ENCODE results near the gene ATP1A3.
A peak's percentile ranks its signal among the peaks of the same experiment; 100 is the strongest.

ATP1A3 gene

DNA sequence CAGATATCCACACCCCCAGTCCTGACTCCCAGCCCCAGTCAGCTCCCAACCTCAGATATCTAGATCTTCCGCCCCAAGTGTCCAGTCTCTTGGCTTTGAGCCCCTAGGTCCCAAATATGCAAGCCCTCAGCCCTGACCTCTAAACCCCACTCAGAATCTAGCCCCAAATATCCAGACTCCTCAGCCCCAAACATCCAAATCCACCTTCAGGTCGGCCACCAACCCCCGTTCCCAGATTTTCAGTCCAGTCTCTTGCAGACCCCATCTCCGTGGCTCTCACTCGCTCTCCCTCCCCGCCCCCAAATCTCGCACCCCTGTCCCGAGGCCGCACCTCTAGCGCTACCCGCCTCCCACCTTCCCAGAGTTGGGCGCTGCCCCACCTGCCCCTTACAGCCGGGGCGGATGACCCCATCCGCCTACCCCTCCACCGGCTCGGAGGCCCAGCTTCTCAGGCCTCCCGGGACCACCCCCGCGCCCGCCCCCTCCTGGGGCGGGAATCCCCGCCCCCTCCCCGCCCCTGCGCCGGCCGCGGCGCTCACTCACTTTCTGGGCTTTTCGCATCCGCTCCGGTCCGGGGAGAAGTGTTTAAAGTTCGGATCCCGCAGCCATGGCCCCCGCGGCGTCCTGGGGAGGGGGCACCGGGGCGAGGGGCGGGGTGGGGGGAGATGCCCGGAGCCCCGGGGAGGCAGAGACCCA lies 66.4 kb downstream of the ATP1A3 start:
- no peak for DNase-seq

DNA sequence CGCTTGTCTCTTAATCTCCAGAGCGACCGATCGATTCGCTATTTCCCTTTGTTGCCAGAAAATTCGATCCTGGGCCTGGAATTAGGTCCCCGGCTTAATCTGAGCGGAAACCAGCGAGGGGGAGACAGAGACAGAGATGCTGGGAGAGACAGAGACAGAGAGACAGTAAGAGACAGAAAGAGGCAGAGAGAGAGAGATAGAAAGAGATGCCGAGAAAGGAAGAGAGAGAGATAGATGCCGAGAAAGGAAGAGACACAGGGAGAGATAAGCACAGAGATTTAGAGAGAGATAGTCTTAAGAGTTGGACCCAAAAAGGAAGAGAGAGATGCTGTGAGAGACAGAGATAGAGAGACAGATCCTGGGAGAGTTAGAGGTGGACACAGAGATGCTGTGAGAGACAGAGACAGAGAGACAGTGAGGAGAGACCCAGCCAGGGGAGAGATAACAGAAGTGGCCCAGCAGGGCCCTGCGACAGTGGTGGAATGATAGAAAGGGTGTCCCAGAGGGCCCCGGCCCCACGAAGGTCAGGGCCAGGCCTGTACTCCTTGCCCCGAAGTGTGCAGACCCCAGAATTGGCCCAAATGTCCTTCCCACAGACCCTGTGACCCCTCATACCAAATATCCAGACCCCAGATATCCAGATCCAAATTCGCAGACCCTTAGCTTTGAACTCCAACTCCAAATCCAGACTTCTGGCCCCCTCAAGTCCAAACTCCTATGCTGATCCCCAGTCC lies 67.1 kb downstream of the ATP1A3 start:
- no peak for DNase-seq

DNA sequence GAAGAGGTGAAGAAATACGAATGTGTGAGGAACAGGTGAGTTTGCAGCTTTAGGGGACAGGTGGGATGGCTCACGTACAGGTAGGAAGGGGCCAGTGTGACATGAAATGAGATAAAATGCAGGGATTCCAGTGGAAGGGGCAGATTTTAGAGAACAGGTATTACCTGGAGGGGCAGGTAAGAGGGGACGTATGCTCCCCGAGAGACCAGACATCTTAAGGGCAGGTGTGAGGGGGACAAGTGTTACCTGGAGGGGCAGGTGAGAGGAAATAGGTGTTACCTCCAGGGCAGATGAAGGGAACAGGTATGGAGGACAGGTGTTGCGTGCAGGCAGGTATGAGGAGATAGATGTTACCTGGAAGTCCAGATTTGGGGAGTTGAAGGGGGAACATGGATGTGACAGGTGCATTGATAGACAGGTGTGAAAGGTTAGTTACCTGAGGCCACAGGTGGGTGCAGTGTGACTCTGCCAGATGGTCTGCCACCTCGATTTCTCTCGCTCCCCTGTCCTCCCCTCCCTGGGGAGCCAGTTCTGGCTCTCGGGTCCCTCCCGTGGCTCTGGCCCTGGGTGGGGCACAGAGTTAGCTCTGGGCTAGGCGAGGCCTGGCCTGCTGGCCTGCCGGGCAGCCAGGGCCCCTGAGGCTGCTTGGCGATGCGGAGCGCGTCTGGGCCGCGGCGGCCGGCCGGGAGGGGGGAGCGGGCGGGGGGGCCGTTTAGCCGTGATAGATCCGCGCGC lies 67.8 kb downstream of the ATP1A3 start:
- peak; percentile 67 for DNase-seq

DNA sequence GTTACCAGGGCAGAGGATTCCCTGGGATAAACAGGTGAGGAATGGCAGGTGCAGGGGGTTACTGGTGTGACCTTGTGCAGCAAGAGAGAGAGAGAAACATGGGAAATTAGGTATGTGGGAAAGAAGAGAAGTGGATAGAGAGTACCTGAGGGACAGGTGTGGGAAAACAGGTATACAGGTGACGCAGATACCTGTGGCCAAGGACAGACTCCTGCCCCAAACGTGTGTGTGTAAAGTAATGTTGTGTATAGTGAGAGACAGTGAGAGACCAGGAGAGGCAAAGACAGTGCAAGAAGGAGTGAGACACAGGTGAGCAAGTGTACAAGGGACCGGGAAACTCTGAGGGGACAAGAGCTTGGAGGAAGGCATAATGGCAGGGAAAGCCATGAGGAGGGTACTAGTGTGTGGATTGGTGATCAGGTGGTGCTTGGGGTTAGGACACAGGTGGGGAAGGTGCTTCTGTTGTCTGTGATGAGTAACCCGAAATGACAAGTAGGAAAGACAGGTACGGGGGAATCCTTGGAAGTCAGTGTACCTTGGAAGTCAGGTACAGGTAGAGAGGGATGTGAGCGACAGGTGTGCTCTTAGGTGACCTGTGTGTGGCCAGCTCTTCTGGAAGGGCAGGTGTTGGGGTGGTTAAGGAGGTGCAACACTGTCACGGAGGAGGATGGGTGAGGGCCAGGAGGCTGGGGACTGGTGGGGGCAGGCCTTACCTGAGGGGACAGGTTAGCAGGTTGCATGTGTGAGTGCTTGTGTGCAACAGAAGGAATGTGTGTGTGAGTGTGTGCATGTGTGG lies 68.6 kb downstream of the ATP1A3 start:
- peak; percentile 80 for DNase-seq

DNA sequence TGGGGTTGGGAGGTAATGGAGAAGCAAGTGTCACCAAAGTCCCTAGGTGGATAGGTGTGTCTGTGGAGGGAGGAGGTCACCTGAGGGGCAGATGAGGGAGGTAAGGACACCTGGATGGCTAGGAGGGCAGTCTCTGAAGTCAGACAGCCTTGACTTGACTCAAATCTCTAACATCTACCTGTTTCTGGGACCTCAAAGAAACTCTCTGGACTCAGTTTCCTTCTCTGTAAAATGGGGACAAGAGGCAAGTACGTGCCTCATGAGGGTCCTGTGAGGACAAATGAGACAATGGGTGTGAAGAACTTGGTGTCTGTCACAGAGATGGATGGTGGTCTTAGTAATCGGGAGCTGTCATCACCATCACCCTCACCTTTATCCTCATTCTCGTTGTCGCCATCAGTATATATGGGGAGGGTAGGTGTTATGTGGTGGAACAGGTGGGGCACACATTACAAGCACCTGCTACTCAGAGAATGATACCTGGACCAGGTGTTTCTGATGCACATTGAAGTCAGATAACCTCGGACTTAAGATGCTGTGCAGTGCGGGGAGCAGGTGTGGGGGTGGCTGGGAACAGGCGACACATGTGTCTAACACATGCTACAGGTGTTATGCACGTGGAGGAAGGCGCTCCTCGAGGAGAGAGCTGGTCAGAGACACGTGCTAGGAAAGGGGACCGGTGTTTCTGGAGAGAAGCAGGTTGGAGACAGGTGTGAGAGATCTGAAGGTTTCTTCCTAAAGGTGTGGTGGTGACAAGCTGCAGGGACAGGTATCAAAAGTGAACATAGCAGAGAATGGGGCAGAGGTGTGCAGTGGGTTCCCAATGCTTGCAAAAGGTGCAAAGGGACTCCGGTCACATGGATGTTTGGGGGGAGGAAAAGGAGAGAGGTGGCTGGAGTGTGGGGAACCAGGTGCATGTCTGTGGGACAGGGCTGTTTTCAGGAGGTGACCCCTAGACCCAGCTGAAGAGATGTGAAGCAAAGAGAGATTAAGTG lies 69.6 kb downstream of the ATP1A3 start:
- DNase-seq, result peak; percentile 55

DNA sequence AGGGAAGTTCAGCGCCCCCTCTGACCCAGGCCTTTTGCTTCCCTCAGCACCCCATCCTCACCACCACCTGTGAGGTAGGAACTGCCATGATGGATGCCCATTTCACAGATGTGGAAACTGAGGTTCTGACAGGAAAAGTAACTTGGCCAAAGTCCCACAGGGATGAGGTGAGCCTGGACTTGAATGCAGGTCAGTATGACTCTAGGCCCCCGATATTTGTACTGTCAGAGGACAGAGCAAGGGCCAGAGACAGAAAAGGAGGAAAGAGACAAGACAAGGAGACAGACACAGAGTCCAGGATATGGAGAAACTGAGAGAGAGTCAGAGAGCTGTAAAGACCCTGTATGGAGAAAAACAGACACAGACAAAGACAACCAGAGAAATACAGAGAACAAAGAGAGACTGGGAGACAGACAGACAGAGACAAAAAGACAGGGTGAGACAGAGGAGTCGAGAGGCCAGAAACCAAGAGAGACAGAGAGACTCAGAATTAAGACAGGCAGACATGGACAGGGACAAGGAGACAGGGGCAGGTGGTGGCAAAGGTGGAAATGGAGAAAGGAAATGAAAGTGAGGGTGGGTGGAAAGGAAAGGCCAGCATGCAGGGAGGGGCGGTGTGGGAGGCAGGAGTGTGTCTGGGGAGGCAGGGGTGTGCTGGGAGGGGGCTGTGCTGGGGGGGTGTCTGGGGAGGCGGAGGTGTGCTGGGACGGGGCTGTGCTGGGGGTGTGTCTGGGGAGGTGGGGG lies 70.8 kb downstream of the ATP1A3 start:
- DNase-seq, result no peak

DNA sequence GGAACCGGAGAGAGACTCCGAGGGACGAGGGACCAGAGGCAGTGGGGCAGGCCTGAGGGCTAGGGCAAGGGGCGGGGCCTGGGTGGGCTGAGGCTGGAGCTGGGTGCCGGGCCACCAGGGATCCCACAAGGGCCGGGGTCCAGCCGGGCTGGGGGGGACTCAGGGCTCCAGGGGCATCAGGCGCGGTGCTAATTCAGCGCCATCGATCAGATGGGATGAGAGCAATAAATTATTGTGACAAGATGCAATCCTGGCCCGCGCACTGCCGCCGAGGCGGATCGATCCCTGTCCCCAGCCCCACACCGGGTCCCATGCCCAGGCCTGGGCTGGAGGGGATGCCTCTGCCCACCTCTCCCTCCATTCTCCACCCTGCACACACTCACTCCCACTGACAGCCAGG lies 71.4 kb downstream of the ATP1A3 start:
- DNase-seq, result no peak

DNA sequence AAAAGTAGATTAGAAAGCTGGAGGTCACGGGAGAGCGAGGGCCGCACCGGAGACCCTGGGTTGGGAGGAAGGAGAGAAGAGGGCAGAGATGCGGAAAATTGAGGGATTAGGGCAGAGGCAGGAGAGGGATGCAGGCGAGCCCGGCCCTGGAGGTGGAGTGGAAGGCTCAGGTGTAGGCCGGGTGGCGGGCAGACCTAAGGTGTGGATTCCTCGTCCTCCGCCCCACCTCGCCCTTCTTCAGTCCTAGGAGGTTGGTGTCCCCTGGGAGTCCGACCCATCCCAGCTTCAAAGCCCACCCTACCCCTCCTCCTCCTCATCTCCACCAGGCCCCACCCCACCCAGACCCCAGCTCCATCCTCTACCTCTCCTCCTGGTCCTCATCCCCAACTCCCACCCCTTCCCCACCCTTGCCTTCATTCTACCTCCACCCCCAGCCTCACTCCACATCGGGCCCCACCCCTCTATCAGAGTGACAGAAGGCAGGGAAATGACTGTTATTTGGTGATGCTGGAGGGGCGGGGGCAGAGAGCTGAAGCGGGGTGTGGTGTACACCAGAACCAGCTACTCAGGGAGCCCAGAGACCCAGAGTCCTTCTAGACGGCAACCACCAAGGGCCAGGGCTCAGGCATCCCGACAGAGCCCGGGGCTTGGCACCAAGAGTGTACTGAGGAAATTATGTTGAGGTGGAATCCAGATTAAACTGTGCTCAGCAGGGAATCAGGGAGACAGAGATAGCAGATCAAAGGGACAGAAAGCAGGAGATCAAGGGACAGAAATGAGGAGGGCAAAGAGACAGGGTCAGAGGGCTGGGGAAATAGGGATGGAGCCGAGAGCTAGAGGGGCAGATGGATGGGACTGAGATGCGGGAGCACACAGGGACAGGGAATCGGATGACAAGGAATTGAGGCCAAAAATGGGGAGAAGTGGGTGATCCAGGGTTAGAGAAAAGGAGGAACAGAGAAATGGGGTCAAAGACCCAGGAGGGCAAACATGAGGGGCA lies 72.2 kb downstream of the ATP1A3 start:
- DNase-seq, result no peak

DNA sequence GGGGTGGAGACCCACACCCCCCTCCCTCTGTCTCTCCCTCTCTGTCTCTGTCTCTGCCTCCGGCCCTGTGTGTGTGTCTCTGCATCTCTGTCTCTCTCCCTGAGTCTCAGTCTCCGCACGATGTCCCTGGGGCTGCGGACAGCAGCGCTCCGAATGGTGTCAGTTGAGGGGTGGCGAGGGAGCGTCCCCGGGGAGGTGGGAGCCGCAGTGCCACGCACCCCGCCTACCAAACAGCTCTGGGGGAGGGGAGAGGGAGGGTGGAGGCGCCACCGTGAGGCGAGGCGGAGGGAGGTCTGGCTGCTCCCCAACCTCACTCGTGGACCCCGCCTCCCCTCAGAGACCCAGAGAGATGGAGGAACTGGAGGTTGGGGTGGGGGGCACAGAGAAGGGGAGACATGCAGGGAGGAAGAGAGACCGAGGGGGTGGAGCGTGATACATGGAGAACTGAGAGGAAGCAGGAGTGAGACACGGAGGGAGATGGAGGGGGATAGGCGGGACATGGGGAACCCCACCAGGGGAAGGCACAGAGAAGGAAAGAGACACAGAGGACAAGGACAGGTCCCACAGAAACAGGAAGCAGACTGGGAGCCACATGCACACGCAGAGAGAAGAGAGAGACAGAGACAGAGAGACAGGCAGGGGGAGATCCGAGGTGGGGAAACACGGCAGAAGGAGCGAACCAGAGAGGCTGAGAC lies 73.0 kb downstream of the ATP1A3 start:
- no peak for DNase-seq

DNA sequence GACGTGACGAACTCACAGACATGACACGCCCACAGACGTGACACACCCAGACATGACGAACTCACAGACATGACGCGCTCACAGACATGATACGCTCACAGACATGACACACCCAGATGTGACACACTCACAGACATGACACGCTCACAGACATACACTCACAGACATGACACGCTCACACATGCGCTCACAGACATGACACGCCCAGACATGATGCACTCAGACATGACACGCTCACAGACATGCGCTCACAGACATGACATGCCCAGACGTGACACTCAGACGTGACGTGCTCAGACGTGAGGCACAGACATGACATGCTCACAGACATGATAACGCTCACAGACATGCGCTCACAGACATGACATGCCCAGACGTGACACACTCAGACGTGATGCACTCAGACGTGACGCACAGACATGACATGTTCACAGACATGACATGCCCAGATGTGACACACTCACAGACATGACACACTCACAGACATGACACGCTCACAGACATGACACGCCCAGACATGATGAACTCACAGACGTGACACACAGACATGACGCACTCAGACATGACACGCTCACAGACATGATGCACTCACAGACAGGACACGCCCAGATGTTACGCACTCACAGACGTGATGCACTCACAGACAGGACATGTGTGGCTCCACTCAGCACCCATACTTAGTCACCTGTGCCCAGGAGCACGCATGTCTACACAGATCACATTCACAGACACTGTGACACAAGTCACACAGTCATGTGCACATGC lies 73.9 kb downstream of the ATP1A3 start:
- no peak for DNase-seq

DNA sequence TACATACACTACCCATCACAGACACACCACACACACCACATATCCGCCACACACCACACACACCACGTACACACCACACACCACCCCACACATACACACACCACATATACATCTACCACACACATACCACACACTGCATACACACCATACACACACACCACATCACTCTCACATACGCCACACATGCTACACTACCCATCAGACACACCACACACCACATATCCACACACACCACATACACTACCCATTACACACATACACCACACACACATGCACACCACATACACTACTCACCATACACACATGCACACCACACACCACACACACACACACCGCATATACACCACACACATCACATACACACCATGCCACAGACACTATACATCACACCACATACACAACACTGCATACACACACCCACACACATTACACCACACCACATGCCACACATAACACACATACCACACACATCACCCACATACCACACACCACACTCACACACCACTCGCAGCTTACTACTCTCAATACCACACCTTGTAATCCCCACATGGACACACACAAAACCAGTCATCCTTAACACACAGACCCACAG lies 75.3 kb downstream of the ATP1A3 start:
- DNase-seq, result no peak

DNA sequence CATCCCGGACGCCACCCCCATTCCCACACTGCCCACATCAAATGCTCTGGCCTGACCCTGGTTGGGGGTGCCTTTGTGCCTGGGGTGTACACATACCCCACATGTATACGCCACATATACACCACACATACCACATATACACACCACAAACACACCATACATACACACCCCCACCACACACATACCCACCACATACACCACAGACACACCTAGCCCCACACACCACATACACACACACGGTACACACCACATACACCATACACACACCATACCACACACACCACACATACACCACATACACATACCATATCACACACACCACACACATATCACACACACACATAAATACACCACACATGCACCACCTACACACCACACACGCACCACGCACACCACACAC lies 75.9 kb downstream of the ATP1A3 start:
- no peak for DNase-seq

DNA sequence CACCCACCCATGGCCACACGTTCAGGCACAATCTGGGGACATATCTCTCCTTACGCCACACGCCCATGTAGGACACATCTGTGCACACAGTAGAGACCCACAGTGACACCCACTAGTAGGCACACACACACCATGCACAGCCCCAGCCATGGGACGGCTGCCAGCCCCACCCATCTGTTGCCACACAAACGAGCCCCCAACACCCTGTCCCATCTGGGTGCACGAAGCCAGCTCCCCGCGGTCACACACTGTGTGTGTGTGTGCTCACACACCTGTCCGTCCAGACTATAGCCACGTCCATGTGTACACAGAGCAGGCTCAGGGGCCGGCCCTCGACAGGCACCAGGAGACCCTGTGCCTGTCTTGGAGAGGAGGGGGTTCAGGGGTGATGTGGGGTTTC lies 76.4 kb downstream of the ATP1A3 start:
- DNase-seq, result no peak

Measured in NCI-H510A treated with DMSO at 0.1 percent for 48 hours (cell line).